HG03558 (cell line): ENCODE measurements around the gene SURF1.
A peak's percentile ranks its signal among the peaks of the same experiment; 100 is the strongest.
"Not testable (repeated sequence)": the region's sequence is repeated elsewhere in the genome, so short reads cannot be mapped to it uniquely, and the experiment has no call there.

Experiments used
- ATAC-seq: cut with Tn5 transposase; IDR thresholded peaks from one replicate; pipeline ENCODE4 v1.9.1; 2021; ENCODE audit warnings: moderate number of reproducible peaks; ENCODE audit not compliant: unreplicated experiment; ENCODE audit errors: extremely low read depth

Gene SURF1

GRCh38 chr9:133346021-133346785 lies 10.1 kb downstream of the SURF1 start:
- ATAC-seq: no peak

- no peak for ATAC-seq
Measured at GRCh38 chr9:133345596-133345995, 10.7 kb downstream of the SURF1 start.

- ATAC-seq: no peak
Measured at GRCh38 chr9:133344979-133345378, 11.3 kb downstream of the SURF1 start.

- ATAC-seq: no peak
Measured at GRCh38 chr9:133344071-133344470, 12.2 kb downstream of the SURF1 start.

- ATAC-seq: no peak
Measured at GRCh38 chr9:133342570-133342969, 13.7 kb downstream of the SURF1 start.

GRCh38 chr9:133342069-133342406 lies 14.2 kb downstream of the SURF1 start:
- no peak for ATAC-seq

- no peak for ATAC-seq
Measured at GRCh38 chr9:133341369-133342068, 14.8 kb downstream of the SURF1 start.

- no peak for ATAC-seq
Measured at GRCh38 chr9:133340916-133341315, 15.4 kb downstream of the SURF1 start.

- ATAC-seq: no peak
Measured at GRCh38 chr9:133340256-133340655, 16.0 kb downstream of the SURF1 start.

- ATAC-seq: no peak
Measured at GRCh38 chr9:133339641-133340040, 16.6 kb downstream of the SURF1 start.

GRCh38 chr9:133335924-133336811 lies 20.1 kb downstream of the SURF1 start, which contains the start of gene SURF6:
Gene SURF6, minus strand, starts transcription at chr9:133336188. Its CDS starts 56 bp downstream, at chr9:133336132.
- peak; percentile 69 for ATAC-seq

GRCh38 chr9:133334888-133335287 lies 21.4 kb downstream of the SURF1 start:
- not testable (repeated sequence) for ATAC-seq

- no peak for ATAC-seq
Measured at GRCh38 chr9:133334161-133334560, 22.1 kb downstream of the SURF1 start.

- no peak for ATAC-seq
Measured at GRCh38 chr9:133333566-133333965, 22.7 kb downstream of the SURF1 start.

GRCh38 chr9:133333011-133333410 lies 23.3 kb downstream of the SURF1 start:
- ATAC-seq: no peak

- no peak for ATAC-seq
Measured at GRCh38 chr9:133332381-133332730, 23.9 kb downstream of the SURF1 start.

- ATAC-seq: no peak
Measured at GRCh38 chr9:133331641-133332380, 24.5 kb downstream of the SURF1 start.

GRCh38 chr9:133331221-133331620 lies 25.1 kb downstream of the SURF1 start:
- no peak for ATAC-seq

GRCh38 chr9:133329306-133330156 lies 26.8 kb downstream of the SURF1 start:
- ATAC-seq: not testable (repeated sequence)
